ENCODE data around the gene MCM9. TPM values are rescaled to one million over a fixed set of nuclear protein-coding genes. Genes with fewer than 3 reads are reported as not detected.
A peak's percentile ranks its signal among the peaks of the same experiment; 100 is the strongest.

MCM9 gene
- total and polyA plus RNA-seq, 2 of the 4 experiments (the other 2 are of a cell fraction), result 3.5 to 7.2 TPM

- POLR2A ChIA-PET (ENCODE audit: unreplicated experiment), result no interaction called here
- H3K4me1 ChIP-seq (ENCODE audit: control insufficient read depth, insufficient read depth, low read length), result no peaks in the 10 kb centered on the region
- no peaks in the 10 kb centered on the region for H4K20me1 ChIP-seq (ENCODE audit: insufficient read depth, low read length)
- H3K56ac ChIP-seq (ENCODE audit: extremely low read depth, insufficient read depth, low read length), result no peak overlapping the region
- no peak overlapping the region for H4K5ac ChIP-seq (ENCODE audit: low read depth, low read length)
- no peak overlapping the region for H3K18ac ChIP-seq (ENCODE audit: low read depth, low read length)
- TF ChIP-seq, protein P1, sequence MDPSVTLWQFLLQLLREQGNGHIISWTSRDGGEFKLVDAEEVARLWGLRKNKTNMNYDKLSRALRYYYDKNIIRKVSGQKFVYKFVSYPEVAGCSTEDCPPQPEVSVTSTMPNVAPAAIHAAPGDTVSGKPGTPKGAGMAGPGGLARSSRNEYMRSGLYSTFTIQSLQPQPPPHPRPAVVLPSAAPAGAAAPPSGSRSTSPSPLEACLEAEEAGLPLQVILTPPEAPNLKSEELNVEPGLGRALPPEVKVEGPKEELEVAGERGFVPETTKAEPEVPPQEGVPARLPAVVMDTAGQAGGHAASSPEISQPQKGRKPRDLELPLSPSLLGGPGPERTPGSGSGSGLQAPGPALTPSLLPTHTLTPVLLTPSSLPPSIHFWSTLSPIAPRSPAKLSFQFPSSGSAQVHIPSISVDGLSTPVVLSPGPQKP (IDR thresholded peaks at IDR 0.05; ENCODE audit: borderline replicate concordance, low read depth, low read length), result no peak
- TF ChIP-seq BHLHE40 (IDR thresholded peaks at IDR 0.05; ENCODE audit: low read depth, low read length), result no peak
- TF ChIP-seq, protein P2, sequence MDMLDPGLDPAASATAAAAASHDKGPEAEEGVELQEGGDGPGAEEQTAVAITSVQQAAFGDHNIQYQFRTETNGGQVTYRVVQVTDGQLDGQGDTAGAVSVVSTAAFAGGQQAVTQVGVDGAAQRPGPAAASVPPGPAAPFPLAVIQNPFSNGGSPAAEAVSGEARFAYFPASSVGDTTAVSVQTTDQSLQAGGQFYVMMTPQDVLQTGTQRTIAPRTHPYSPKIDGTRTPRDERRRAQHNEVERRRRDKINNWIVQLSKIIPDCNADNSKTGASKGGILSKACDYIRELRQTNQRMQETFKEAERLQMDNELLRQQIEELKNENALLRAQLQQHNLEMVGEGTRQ (IDR thresholded peaks at IDR 0.05; ENCODE audit: low read depth, low read length), result no peak
- H3K9me1 ChIP-seq (ENCODE audit: insufficient read depth, low read length), result no peaks in the 10 kb centered on the region
- peak overlapping the region; percentile 23 for H2AFZ ChIP-seq (replicated peaks; ENCODE audit: low read length, poor library complexity)
- no peak overlapping the region for H3K27ac ChIP-seq (ENCODE audit: insufficient read depth, low read length)
- no peak overlapping the region for H2AK9ac ChIP-seq (replicated peaks; ENCODE audit: low read depth, low read length, poor library complexity)
- no peak overlapping the region for H2BK120ac ChIP-seq (ENCODE audit: low read depth, low read length)
- H3K4ac ChIP-seq (ENCODE audit: low read depth, low read length), result no peak overlapping the region
- no peaks in the 10 kb centered on the region for H3K27me3 ChIP-seq (ENCODE audit: control insufficient read depth, insufficient read depth, low read length)
- no peak overlapping the region for H2AK5ac ChIP-seq (ENCODE audit: low read depth, low read length)
- no peak for DNase-seq
- intact Hi-C loops (cut with micrococcal nuclease) (no loop called here), in situ Hi-C loops (cut with MboI; ENCODE audit: low sequenced_read_pairs) (no loop called here), dilution Hi-C loops (cut with HindIII; ENCODE audit: low sequenced_read_pairs, unreplicated experiment) (no loop called here)
- no peak overlapping the region for H3K23ac ChIP-seq (ENCODE audit: low read depth, low read length)
- no CpG with 5 or more reads among the region's 1 CpG for WGBS, 2 experiments (ENCODE audit: extremely low coverage in 2 of 2, insufficient read length in 1 of 2)
- no peak overlapping the region for H4K91ac ChIP-seq (ENCODE audit: insufficient read depth, low read depth, low read length)
- no peak overlapping the region for H3K14ac ChIP-seq (replicated peaks; ENCODE audit: low read depth, low read length)
- H3K4me3 ChIP-seq (ENCODE audit: insufficient read depth, low read depth, low read length), result no peak overlapping the region
- H3K79me1 ChIP-seq (ENCODE audit: low read depth in 1 of 2, low read length in 2 of 2), result no peaks in the 10 kb centered on the region
- H3K4me2 ChIP-seq (ENCODE audit: low read depth, low read length), result no peak overlapping the region
- H2BK15ac ChIP-seq (ENCODE audit: low read depth, low read length), result no peak overlapping the region
- no peaks in the 10 kb centered on the region for H3K9me3 ChIP-seq (ENCODE audit: control insufficient read depth, insufficient read depth, low read length)
- no peak overlapping the region for H3K9ac ChIP-seq (ENCODE audit: low read depth, low read length)
- no peak overlapping the region for H2BK20ac ChIP-seq (ENCODE audit: low read depth, low read length)
- H3K36me3 ChIP-seq (ENCODE audit: control insufficient read depth, insufficient read depth, low read length), result no peaks in the 10 kb centered on the region
- no peak overlapping the region for H2BK5ac ChIP-seq (ENCODE audit: low read depth, low read length, poor library complexity, severe bottlenecking)
- ATAC-seq (ENCODE audit: low read depth), result no peak
- CTCF ChIA-PET, result interaction anchor here (0.9 kb wide), 1 partner anchor 8 kb away, joined by 3 read pairs; no protein-coding TSS in a partner anchor
- BruUV-seq (replicated peaks), result no TSS peak
- no peak overlapping the region for H4K8ac ChIP-seq (ENCODE audit: low read depth in 2 of 2, low read length in 2 of 2)
Measured at GRCh38 chr6:118971682-118972081, 36.7 kb upstream of the MCM9 start.

Data from IMR-90 (cell line).